22Rv1 (cell line): Measurements from ENCODE around the gene FRAS1.

ENCODE experiments used
- CTCF ChIP-seq: fragments of 450-650 bp; IDR thresholded peaks from 2 replicates; pipeline ENCODE4 v1.5.1; 2017; ENCODE audit warnings: mild to moderate bottlenecking
- ZFX ChIP-seq: fragments of 450-650 bp; IDR thresholded peaks from 2 replicates; pipeline ENCODE4 v1.6.1; 2017; ENCODE audit warnings: antibody characterized with exemption, borderline replicate concordance

GRCh38 chr4:78244705-78245485 lies 187.8 kb downstream of the FRAS1 start:
- TF ChIP-seq CTCF: no peak
- TF ChIP-seq ZFX: no peak
